ENCODE data around the gene MACROD1.
A peak's percentile ranks its signal among the peaks of the same experiment; 100 is the strongest.

Gene MACROD1

DNA sequence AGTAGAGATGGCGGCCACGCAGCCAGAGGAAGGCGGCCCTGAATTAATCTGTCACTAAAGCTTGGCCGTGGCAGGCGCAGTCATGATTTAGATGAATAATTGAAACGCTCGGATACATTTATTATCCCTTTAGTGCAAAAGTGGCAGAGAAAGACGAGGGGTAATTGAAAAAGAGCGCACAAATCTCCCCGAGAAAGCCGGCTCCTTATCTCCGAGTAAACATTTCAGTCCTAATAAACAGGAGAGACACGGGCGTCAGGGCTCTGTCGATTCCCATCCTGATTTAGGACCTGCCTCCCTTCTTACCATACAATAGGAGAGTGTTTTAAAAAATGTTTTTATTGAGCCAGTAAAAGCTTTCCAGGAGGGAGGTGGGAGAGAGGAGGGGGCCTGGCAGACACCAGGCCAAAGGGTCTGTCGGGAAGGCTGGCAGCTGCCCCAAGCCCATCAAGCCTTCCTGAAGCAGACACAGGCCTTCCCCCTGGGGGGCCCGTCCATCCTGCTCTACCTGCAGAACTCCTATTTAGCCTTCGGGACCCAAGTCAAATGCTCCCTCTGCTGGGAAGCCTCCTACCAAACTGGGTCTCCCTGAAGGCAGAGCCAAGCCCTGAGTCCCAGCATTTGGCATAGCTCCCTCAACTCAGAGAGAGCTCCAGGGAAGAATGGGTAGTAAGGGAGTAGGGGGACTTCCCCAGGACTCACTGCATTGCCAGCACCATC lies 156.8 kb downstream of the MACROD1 start:
- DNase-seq, result no peak

GRCh38 chr11:64008283-64008913 lies 157.5 kb downstream of the MACROD1 start:
- DNase-seq, result no peak

GRCh38 chr11:64007629-64008282 lies 158.2 kb downstream of the MACROD1 start:
- peak; percentile 76 for DNase-seq

- DNase-seq, result peak; percentile 39
Measured at GRCh38 chr11:64007160-64007628, 158.7 kb downstream of the MACROD1 start.

DNA sequence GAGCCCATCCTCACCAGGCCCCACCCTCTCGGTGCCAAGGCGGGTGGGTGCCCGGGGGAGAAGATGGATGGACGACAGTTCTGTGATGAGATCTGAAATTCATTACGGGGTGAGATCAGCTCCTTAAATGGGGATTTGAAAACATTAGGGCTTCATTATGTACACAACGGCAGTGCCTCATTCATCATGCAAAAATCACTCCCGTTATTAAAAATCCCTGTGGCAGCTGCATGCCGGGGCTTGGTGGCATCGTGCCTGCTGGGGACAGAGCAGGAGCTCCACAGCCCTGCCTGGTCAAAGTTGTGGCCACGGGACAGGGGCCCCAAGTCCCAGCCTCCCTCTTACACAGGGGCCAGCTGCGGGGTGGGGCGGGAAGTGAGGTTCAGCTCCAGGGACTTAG lies 159.5 kb downstream of the MACROD1 start:
- no peak for DNase-seq

- no peak for DNase-seq
Measured at GRCh38 chr11:64005691-64006090, 160.2 kb downstream of the MACROD1 start.

DNA sequence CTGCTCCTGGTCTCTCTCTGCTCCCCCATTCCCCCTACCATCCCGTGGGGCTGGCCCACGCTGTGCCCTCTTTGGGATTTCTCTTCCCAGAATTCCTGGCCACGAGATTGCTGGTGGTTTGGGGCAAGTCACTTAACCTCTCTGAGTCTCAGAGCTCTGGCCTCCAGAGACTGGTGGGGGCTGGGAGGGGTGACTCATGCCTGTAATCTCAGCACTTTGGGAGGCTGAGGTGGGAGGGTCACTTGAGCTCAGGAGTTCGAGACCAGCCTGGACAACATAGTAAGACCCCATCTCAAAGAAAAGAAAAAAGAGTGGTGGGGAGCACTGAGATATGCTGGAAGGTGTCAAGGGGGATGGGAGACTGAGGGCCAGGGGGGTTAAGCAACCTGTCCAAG lies 161.3 kb downstream of the MACROD1 start:
- DNase-seq, result no peak

GRCh38 chr11:64003807-64004589 lies 161.9 kb downstream of the MACROD1 start:
- no peak for DNase-seq

DNA sequence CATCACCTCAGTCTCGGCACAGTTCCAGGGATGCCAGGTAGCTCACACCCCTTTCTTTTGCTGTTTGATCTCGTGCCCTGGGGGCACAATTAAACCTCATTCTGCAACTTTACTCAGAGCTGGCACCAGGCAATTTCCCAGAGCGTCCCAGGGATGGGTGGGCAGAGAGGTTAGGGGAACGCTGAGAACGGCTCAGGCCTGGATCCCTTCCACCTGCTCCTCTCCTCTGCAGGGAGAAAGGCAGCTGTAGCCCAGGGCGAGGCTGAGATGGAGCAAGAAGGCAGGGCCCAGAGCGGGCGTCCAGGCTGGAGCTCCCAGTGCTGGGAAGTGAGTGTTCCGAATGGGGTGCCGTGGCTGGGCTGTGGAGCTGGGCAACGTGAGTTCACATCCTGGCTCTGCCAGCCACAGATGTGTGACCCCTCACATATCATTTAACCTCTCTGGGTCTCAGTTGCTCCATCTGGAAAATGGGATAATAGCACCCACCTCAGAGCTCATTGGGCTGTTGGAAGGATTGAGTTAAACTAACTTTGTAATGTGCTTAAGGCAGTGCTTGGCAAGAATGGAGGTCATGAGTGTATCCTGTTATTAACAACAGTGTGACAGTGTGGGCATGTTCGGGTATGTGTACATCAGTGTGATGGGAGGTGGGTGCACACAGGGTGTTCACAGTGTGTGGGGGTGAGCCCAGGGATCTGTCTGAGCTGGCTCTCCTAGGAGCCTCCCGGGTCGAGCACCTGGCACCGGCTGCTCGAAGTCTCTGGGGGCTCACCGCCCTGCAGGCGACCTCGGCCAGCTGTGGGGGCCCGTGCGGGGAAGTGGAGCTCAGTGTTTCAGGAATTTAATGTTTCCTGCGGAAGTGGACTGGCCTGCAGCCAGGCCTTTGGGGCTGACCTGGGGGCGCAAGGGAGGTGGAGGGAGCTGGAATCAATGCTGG lies 164.2 kb downstream of the MACROD1 start:
- DNase-seq, result no peak

- DNase-seq, result no peak
Measured at GRCh38 chr11:64000740-64001483, 165.0 kb downstream of the MACROD1 start.

- no peak for DNase-seq
Measured at GRCh38 chr11:64000026-64000739, 165.7 kb downstream of the MACROD1 start.

DNA sequence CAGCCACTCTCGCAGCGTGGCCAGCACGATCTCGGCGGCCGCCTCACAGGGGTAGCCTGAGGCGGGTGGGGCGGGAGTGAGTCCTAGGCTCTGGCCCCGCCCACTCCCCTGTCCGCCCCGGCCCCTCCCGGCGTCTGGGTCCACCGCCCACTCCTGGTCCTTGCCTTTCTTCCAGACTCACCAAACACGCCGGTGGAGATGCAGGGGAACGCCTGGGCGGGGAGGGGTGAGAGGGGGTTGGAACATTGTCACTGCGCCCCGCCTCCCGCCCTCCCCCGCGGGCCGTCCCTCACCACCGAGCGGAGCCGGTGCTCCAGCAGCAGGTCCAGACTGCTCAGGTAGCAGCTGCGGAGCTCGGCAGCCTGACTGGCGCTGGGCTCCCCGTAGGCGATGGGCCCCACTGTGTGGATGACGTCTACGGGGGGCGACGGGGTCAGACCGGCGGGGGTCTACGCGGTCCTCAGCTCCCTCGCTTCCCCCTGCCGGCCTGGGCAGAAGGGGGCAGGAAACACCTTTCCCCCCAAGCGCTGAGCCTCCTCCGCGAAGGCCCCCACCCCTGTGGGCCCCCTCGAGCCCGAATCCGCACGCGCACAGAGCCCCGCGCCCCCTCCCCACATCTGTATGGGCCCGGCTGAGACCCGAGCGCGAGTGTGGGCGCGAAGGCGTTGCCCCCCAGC lies 166.4 kb downstream of the MACROD1 start:
- DNase-seq, result no peak

DNA sequence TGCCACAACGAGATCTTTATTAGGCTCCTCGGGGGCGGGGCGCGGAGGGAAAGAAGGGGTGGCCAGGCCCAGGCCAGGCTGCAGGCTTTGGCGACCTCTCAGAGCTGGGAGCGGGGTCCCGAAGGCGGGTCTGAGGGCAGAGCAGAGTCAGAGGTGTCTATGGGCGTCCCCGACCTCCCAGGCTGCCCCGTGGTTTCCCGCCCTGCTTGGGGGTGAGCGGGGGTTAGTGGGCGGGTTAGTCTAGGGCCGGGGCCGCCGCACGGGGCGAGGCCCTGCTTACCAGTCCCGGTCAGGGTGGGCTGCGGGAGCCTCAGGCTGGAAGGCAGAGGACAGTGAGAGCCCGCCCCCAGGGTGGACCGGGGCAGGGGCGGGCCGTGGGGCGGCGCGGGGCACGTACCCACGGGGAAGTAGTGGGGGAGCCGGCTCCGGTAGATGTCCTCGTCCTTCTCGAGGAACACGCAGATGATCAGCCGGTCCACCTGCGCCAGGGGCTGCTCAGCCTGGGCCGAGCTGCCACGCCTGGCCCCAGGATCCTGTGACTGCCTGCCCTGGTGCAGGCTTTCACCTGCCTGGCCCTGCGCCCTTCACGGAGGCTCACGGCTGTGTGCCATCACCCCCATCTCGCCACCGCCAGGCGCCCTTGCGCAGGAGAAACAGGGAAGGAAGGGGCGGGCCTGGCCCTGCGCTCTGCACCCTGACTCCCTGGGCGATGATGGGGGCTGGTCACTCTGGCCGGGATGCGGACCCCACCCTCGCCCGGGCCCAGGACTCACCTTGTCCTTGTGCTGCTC lies 167.2 kb downstream of the MACROD1 start:
- no peak for DNase-seq

DNA sequence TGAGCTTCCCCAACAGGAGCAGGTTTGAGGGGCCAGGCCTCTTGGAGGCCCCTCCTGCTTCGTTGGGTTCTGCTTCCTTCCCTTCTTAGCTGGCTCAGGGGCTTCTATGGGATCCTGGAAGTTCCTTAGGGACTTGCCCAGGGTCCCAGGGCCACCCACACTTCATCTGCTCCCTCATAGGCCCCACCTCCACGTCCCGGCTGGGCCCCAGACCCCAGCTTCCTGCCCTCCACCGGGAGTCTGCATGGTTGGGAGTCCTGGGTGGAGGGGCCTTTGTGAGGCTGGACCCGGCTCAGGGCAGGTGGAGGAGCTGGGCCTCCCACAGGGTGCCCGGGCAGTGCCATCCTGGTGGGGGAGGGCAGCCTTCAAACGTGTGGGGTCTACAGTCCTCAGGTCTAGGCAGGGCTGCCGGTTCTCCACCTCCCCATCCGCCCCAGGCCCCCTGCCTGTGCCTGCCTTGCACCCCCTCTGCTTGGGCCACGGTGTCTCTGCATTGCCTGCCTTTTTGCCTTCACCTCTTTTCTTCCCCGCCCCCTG lies 168.0 kb downstream of the MACROD1 start:
- no peak for DNase-seq

DNA sequence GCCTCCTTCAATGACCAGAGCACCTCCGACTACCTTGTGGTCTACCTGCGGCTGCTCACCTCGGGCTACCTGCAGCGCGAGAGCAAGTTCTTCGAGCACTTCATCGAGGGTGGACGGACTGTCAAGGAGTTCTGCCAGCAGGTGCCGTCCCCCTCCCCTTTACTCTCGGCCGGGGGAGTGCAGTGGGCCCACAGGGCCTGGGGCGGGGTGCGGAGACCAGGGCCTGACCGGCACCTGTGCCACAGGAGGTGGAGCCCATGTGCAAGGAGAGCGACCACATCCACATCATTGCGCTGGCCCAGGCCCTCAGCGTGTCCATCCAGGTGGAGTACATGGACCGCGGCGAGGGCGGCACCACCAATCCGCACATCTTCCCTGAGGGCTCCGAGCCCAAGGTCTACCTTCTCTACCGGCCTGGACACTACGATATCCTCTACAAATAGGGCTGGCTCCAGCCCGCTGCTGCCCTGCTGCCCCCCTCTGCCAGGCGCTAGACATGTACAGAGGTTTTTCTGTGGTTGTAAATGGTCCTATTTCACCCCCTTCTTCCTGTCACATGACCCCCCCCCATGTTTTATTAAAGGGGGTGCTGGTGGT lies 168.7 kb downstream of the MACROD1 start:
- no peak for DNase-seq

- DNase-seq, result no peak
Measured at GRCh38 chr11:63996512-63996911, 169.4 kb downstream of the MACROD1 start.

GRCh38 chr11:63993993-63994392 lies 171.9 kb downstream of the MACROD1 start:
- no peak for DNase-seq

DNA sequence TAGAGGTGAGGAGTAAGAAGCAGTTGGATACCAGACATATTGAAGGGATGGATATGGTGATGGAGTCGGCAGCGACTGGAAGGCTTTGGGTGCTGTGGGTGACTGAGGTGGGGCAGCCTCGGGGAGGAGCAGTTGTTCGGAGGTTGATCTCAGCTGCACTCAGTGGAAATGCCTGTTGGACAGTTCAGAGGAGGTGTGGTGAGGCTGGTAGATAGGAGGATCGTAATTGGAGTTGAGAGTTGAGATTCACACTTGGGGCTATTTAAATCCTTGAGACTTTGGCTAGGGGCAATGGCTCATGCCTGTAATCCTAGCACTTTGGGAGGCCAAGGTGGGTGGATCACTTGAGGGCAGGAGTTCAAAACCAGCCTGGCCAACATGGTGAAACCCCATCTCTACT lies 172.8 kb downstream of the MACROD1 start:
- DNase-seq, result no peak

DNA sequence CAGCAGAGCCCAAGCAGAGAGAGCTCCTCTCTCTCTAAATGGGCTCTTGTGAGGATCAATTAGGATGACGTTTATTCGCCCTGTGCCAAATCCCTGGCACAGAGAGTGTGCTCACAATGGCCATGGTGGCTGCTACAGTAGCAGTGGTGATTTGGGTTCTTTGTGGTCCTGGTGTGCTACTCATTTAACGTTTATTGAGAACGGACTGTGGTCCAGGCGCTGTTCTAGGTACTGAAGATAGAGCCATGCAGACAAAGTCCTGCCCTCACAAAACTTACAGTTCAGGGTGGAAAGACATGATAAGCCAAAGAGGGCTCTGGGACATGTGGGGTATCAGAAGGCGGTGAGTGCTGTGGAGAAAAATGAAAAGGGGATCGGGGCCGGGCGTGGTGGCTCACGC lies 174.4 kb downstream of the MACROD1 start:
- DNase-seq, result no peak
